Right ventricle myocardium inferior (tissue), 1 donor: Measurements from ENCODE around the gene ASZ1. TPM values are rescaled to one million over a fixed set of nuclear protein-coding genes. Genes with fewer than 3 reads are reported as not detected.
A peak's percentile ranks its signal among the peaks of the same experiment; 100 is the strongest.
"Not testable (repeated sequence)": the region's sequence is repeated elsewhere in the genome, so short reads cannot be mapped to it uniquely, and the experiment has no call there.

ENCODE experiments used
- ATAC-seq: fragments of 200-7000 bp; cut with Tn5 transposase; one replicate; pipeline ENCODE4 v1.9.1; 2020; ENCODE audit warnings: mild to moderate bottlenecking, moderate library complexity
- DNase-seq: peaks from one replicate; pipeline ENCODE4 v3.0.0; 2021; ENCODE audit errors: missing footprints
- intact Hi-C: fragments of 100-400 bp; cut with DNase I; formaldehyde crosslinking; loops from one replicate; pipeline ENCODE4 v1.11.0; 2022
- long read RNA-seq: library from polyadenylated mRNA; unstranded; transcript quantifications from one replicate; pipeline ENCODE4 v2.0.0, GENCODE V29; 2021
- total RNA-seq: library from RNA; stranded (reverse); fragmentation: NEBNext Ultra II Directional; extraction: Animal tissue kit (Norgen Biotek cat#: 25700); gene quantifications from one replicate; pipeline ENCODE4 v1.2.1, GENCODE V29; 2021
- donor health status: DM: no; HTN: yes; CAD: no; lungs with severe emphysema.

The ASZ1 gene
- not detected for total RNA-seq
- long read RNA-seq: 0 reads

DNA sequence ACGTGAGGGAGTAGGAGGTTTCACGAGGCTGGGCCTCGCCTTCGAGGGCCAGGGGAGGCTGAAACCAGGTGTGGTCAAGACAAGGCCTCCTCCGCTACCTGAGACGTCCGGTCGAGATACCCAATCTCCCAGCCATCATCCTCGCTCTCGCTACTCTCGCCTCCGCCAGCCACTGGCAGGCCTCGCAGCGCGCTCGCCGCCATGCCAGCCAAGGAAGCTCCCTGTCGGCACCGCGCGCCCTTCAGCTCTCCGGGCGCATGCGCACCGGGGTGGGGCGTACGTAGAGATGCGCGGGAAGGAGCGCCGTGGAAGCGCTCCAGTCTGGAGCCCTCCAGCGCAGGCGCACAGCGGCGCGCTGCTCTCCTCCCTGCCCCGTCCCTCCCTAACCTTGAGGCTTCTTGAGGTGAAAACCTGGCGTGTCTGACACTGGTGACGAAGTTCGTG is at the start of gene ASZ1:
Gene ASZ1, minus strand, starts transcription at position 236 of the 444 bp plus-strand sequence. Its CDS starts 33 bp downstream, at position 203.
- intact Hi-C loops: no loop called here

DNA sequence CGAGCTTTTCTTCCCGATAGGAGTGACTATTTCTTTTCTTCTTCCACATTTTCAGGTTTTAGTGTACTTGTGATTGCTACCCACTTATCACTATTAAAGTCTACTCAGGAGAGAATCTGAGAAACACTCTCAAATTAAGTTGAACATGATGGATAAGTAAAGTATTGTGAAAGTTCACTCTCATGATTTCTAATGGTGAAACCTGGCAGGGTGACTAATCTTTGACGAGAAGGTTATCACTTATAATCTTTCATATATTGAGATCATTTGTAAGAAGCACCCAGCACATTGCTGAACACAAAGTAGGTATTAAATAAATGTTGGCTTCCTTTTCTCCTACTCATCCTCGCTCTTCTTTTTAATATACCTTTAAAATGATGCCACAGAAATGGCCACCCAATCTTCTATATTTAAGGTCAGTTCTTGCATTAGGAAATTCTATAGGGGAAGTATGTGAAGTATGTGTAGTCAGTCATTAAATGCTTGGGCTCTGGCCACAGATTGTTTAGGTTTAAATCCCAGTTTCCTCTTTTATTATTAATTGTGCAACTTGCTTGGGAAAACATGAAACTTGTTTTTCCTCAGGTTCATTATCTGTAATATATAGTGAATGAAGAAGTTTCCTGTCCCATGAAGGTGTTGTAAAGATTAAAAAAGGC is 49.4 kb upstream of the ASZ1 start:
- DNase-seq (no peak), ATAC-seq (no peak)
- intact Hi-C loops: no loop called here

More for the DNA sequence above, at the start of gene ASZ1:
- ATAC-seq (no peak), DNase-seq (no peak)

- intact Hi-C loops: no loop called here
- ATAC-seq: peak; percentile 93
- DNase-seq: no peak
These were observed 45.0 kb upstream of the ASZ1 start for GRCh38 chr7:117472335-117472734.

DNA sequence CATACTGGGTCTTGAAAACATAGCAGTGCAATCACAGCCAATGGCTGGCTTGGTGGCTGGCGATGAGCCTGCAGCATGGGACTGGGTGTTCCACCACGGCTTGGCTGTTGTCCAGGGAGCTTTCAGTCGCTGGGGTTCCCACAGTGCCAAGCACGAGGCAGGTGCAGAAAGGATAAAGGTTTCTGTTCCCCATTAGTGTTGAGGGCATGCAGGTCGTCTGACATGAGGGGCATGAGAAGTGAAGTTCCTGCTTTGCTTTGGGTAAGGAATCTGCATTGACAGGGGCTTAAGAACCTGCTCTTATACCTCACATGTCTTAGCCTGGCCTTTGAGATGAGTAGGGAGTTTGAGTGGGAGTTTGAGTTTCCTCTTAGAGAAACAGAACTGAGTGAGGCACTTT is 43.5 kb upstream of the ASZ1 start:
- ATAC-seq (peak; percentile 80), DNase-seq (peak; percentile 67)
- intact Hi-C loops: no loop called here

DNA sequence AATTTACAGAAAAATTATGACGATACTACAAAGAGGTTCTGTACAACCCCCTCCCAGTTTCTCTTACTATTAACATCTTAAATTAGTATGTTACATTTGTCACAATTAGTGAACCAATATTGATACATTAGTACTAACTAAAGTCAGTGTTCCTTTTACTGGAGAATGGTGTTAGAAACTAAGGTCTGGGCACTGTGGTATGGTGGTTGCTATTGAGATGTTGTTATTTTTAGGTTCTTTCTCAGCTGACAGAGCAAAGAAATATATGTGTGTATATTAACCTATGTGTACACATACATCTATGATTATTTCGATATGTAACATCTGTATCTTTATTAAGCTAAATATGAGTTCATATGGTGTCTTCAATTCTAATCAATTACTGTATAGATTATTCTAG is 40.9 kb upstream of the ASZ1 start:
- intact Hi-C loops: no loop called here
- ATAC-seq (no peak), DNase-seq (no peak)

GRCh38 chr7:117460815-117461214 is 33.5 kb upstream of the ASZ1 start:
- intact Hi-C loops, ATAC-seq, DNase-seq: not testable (repeated sequence)

- intact Hi-C loops: loop anchor here (1.0 kb wide), 1 partner anchor 256 kb away; no protein-coding TSS in a partner anchor
- ATAC-seq: no peak
- no peak for DNase-seq
These were observed 32.4 kb upstream of the ASZ1 start for GRCh38 chr7:117459735-117460134.

DNA sequence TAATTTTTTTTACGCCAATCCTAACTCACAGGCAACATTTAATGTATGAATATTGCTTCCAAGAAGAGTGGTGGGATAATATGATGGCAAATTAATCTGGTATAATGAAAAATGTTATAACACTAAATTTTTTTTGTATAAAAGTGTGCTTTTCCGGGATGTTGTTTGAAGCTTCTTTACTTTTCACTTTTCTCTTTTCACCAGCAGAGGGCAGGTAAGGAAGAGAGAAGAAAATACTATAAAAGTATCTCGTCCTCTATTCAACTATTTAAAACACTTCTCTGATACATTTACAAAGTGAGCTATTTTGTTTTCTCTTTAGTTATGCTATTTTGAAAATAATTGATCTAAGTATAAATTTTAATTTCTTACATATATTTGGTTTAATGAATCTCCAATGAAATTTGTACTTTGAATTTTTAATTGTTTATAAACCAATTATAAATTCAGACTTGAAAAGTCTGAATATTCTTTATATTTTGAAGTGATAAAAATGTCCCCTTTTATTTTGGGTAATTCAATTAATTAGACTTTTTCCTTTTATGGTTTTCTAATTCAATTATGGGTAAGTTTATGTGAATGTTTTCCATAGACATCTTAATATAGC is 31.8 kb upstream of the ASZ1 start:
- ATAC-seq (no peak), DNase-seq (no peak)
- intact Hi-C loops: loop anchor here (1.0 kb wide), 1 partner anchor 256 kb away; no protein-coding TSS in a partner anchor

DNA sequence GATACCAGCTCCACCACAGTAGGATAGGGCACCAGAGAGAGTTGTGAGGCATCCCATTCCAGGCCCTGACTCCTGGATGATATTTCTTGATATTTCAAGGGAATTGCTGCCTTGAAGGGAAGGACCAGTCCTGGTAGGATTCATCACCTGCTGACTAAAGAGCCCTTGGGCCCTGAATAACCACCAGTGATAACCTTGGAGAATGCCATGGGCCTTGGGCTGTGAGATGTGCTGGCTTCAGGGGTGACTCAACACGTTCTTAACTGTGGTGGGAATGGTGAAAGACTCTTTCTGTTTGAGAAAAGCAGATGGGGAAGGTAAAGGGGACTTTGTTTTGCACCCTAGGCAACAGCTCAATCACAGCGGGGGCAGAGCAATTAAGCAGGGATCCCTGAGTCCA is 21.4 kb upstream of the ASZ1 start:
- no peak for DNase-seq
- no peak for ATAC-seq
- intact Hi-C loops: no loop called here

- ATAC-seq: no peak
- no peak for DNase-seq
- intact Hi-C loops: no loop called here
These were observed 19.0 kb upstream of the ASZ1 start for GRCh38 chr7:117446220-117446815.

DNA sequence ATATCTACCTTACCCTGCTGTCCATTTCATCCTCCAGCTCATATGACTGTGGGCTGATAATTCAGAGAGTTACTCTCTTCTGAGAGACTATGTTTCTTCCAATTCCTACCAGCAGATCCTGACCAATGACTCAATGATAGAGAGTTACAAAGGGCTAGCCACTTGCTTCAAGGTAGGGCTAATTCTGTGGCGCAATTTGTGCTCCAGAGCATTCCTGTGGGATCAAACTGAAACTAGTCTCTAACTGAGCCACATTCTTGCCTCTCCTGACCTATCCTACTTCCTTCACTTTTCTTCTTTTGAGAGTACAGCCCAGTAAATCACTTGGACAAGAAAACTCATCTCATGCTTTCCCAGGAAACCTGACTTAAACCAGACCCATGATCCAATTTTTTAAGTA is 17.9 kb upstream of the ASZ1 start:
- intact Hi-C loops: no loop called here
- no peak for ATAC-seq

GRCh38 chr7:117444646-117445045 is 17.4 kb upstream of the ASZ1 start:
- intact Hi-C loops: no loop called here
- DNase-seq (no peak), ATAC-seq (no peak)

More for the DNA sequence above, 17.9 kb upstream of the ASZ1 start:
- no peak for DNase-seq

- intact Hi-C loops: no loop called here
- ATAC-seq (no peak), DNase-seq (no peak)
These were observed 8.3 kb upstream of the ASZ1 start for GRCh38 chr7:117435475-117436043.

- intact Hi-C loops: no loop called here
- ATAC-seq (no peak), DNase-seq (no peak)
These were observed 3.0 kb downstream of the ASZ1 start for GRCh38 chr7:117424090-117424829.

- DNase-seq, ATAC-seq, intact Hi-C loops: not testable (repeated sequence)
These were observed 12.7 kb downstream of the ASZ1 start for GRCh38 chr7:117414591-117414990.

DNA sequence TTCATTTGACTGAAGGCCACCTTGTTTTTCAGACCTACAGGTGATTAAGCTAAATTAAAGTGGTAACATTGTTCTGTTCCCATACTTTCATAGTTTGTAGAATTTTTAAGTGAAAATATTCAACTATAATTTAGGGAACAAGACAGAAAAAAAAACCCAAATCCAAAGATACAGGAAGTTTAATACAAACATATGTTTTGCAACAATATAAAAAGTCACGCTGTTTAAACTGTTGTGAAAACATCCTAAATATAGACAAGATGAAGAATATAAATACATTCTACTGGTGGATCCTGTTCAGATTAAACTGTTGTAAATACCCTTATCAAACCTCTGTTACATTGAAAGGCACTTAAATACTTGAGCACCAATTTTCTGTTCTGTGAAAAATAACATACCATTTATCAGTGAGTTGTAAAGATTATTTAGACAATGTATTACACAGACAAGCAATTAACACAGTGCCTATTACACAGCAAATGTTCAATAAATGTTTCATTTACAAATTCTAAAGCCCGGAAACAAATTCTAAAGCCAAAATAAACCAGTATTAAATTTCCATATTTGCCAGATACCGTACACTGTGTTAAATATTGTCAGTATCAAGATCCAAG is 14.2 kb downstream of the ASZ1 start:
- DNase-seq (no peak), ATAC-seq (no peak)
- intact Hi-C loops: no loop called here

- ATAC-seq: no peak
- DNase-seq: no peak
- intact Hi-C loops: no loop called here
These were observed 14.9 kb downstream of the ASZ1 start for GRCh38 chr7:117412390-117412789.

- DNase-seq (no peak), ATAC-seq (no peak)
- intact Hi-C loops: no loop called here
These were observed 15.8 kb downstream of the ASZ1 start for GRCh38 chr7:117411539-117411938.

- DNase-seq (no peak), ATAC-seq (no peak)
- intact Hi-C loops: no loop called here
These were observed 18.5 kb downstream of the ASZ1 start for GRCh38 chr7:117408831-117409230.
